GM12891 (cell line): Measurements from ENCODE around the gene TENM3.

ENCODE experiments used
- DNase-seq: peaks from one replicate; pipeline ENCODE4 v3.0.0; 2011; ENCODE audit warnings: low spot score; ENCODE audit not compliant: insufficient read length
- FAIRE-seq: peaks from 2 replicates; lab custom pipeline; 2011; peaks lifted over from hg19 to GRCh38; lab: Jason Lieb, UNC
- PAX5 ChIP-seq: IDR thresholded peaks from 2 replicates; pipeline ENCODE4 v1.6.1; 2011; ENCODE audit warnings: low read length, moderate library complexity, mild to moderate bottlenecking; ENCODE audit not compliant: insufficient read depth, severe bottlenecking
- POLR2A ChIP-seq: IDR thresholded peaks from 2 replicates; pipeline ENCODE4 v1.6.1; 2011; ENCODE audit warnings: low read depth, low read length, control low read depth
- POLR2AphosphoS5 ChIP-seq: IDR thresholded peaks from 2 replicates; pipeline ENCODE4 v1.6.1; 2011; ENCODE audit warnings: low read depth, low read length, control low read depth
- POU2F2 ChIP-seq: IDR thresholded peaks from 2 replicates; pipeline ENCODE4 v1.6.1; 2011; ENCODE audit warnings: low read depth, mild to moderate bottlenecking, control low read depth, low read length, moderate library complexity
- SPI1 ChIP-seq: IDR thresholded peaks from 2 replicates; pipeline ENCODE4 v1.6.1; 2011; ENCODE audit warnings: low read depth, low read length, control low read depth
- TAF1 ChIP-seq: IDR thresholded peaks from 2 replicates; pipeline ENCODE4 v1.6.1; 2011; ENCODE audit warnings: low read depth, low read length, control low read depth

The TENM3 gene

DNA sequence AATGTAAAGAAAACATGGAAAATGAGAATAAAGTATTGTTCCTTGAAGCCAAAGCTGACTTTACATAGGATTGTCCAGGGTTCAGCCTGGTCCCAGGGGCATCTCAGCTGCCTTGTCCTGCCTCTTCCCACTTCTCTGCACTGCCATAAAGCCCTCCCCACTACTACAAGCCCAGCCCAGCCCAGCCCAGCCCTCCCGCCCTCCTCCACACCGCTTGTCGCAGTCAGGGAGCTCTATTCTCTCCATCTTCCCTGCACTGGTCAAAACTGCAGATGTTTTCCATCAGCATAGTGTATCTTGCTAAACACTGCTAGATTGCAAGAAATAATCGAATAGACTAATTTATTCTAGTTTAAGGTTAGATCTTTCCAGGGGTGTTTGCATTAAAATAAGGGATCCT, 100.3 kb downstream of the TENM3 start:
- TF ChIP-seq POU2F2 (no peak), SPI1 (no peak), PAX5 (no peak), POLR2AphosphoS5 (no peak), TAF1 (no peak), POLR2A (no peak)
- DNase-seq (no peak), FAIRE-seq (no peak)

DNA sequence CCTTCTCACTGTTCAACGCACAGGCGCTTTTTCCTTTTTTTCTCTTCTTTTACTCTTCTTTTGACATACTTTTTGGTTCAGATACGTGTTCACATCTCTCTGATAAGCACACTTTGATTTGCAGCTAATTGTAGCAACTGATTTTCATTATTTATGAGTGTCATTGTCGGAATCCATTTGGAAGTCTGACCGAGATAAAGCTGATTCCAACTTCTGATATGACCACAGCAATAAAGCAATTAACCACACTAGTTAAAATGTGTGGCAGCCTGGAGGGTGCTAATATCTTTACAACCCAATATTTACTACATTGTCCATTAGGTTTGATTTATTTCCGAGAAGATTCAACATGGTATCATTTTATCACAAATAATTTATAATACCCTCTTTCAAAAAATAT, 101.8 kb downstream of the TENM3 start:
- TF ChIP-seq POU2F2 (no peak), TAF1 (no peak), PAX5 (no peak), SPI1 (no peak), POLR2AphosphoS5 (no peak), POLR2A (no peak)
- no peak for FAIRE-seq

GRCh38 chr4:182346250-182346649, 103.0 kb downstream of the TENM3 start:
- no peak for TF ChIP-seq POLR2AphosphoS5
- no peak for TF ChIP-seq POLR2A
- TF ChIP-seq SPI1 = no peak
- no peak for TF ChIP-seq TAF1
- no peak for TF ChIP-seq POU2F2
- TF ChIP-seq PAX5 = no peak
- FAIRE-seq (no peak), DNase-seq (no peak)

More for the DNA sequence above, 101.8 kb downstream of the TENM3 start:
- no peak for DNase-seq

GRCh38 chr4:182346675-182347375, 103.6 kb downstream of the TENM3 start:
- FAIRE-seq (no peak), DNase-seq (no peak)
- TF ChIP-seq SPI1 (no peak), PAX5 (no peak), POU2F2 (no peak), POLR2AphosphoS5 (no peak), POLR2A (no peak), TAF1 (no peak)

GRCh38 chr4:182348779-182349326, 105.7 kb downstream of the TENM3 start:
- TF ChIP-seq POLR2AphosphoS5 (no peak), POLR2A (no peak), POU2F2 (no peak), PAX5 (no peak), SPI1 (no peak), TAF1 (no peak)
- FAIRE-seq = no peak
- no peak for DNase-seq

GRCh38 chr4:182350041-182350440, 106.8 kb downstream of the TENM3 start:
- TF ChIP-seq PAX5 = no peak
- no peak for TF ChIP-seq SPI1
- TF ChIP-seq POU2F2 = no peak
- TF ChIP-seq TAF1 = no peak
- TF ChIP-seq POLR2A = no peak
- no peak for TF ChIP-seq POLR2AphosphoS5
- DNase-seq = no peak
- FAIRE-seq = no peak

DNA sequence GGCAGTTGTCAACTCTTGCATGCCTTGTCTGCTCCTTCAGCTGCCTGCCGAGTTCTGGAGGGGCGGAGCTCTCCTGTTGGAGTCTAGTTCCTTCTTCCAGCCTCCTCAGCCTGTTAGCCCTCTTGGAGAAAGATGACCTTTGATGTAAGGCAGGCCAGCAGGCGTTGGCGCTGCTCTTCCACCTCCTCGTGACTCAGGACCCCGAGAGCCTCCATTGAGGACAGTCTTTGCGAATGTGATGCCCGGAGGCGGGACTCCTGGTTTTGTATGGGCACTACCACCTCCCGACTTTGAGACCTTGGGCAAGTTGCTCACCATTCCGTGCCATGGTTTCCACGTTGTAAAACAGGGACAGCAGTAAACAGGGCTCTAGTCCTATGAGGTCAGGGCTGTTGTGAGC, 108.3 kb downstream of the TENM3 start:
- no peak for FAIRE-seq
- DNase-seq = no peak
- TF ChIP-seq PAX5 = no peak
- no peak for TF ChIP-seq SPI1
- no peak for TF ChIP-seq POLR2AphosphoS5
- TF ChIP-seq POLR2A = no peak
- TF ChIP-seq POU2F2 = no peak
- TF ChIP-seq TAF1 = no peak

DNA sequence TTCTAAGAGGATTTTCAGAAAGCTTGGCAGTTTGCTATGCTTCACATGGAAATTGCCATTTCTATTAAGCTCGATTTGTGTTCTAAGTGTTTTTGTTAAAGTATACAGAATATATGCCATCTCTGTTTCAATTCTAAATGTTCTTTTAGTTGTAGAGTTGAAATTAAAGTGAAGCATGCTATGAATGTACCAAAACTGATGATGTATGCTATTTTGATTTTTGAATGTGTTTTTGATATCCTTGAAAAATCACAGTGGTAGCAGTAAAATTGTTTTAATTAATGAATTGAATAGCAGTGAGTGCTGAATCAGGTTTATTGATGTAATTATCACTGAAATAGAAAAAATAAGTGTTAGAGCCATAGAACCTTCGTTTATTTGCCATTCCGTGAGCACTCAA, 110.9 kb downstream of the TENM3 start:
- TF ChIP-seq POLR2A (no peak), PAX5 (no peak)
- DNase-seq = no peak
- no peak for FAIRE-seq

DNA sequence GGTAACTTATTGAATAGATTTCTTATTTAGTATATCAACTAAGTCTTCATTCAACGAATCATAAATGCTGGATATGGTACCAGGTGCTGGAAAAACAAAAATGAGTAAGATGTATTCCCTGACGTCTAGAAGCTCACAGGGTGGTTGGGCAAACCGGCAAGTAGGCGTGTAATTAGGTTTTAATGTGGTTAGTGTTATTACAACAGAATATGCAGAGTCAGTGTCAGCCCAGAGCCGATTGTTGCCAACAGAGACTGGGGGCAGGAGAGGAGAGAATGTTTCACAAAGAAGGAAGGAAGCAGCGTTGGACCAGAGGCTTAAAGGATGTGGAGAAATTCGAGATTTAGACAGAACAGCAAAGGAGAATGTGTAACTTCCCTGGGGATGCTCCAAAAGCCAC, 111.7 kb downstream of the TENM3 start:
- no peak for TF ChIP-seq PAX5
- TF ChIP-seq SPI1 = no peak
- TF ChIP-seq POU2F2 = no peak
- TF ChIP-seq POLR2A = no peak
- no peak for TF ChIP-seq TAF1
- FAIRE-seq (no peak), DNase-seq (no peak)

DNA sequence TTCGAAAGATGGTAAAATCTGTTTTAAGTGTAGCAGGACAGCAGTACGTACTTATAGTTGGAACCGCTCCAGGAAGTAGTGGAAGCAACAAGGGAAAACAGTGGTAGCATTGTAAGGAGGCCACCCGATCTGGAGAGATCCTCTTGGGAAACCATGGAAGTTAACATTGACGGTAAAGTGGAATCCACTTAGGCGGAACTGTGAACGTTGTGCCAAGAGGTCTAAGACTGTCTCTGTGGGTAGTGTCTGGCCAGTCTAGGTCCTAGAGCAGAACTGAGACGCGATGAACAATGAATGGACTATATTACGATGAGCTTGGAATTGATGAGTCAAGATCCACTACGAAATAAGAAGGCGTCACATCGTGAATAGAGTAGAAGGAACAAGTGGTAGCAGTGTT, 124.0 kb downstream of the TENM3 start:
- TF ChIP-seq PAX5 (no peak), POLR2A (no peak), POLR2AphosphoS5 (no peak), POU2F2 (no peak), SPI1 (no peak)
- DNase-seq = no peak
- no peak for FAIRE-seq

DNA sequence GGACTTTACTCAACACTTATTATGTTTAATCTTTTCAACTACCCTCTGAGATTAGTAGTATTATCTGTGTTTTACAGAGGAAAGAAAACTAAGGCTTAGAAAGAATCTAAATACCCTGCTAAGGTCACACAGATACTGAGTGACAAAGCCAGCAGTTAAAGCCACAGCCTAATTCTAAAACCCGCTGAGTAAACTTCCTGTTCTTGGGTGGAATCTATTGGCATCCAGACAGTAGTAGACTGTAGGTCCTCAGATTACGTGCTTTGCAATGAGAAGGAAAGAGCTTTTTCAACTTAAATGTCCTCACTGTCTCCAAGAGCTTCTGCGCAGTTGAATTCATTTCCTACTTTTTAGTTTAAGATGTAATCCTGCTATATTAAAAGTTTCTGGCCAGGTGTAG, 126.0 kb downstream of the TENM3 start:
- no peak for TF ChIP-seq POLR2A
- no peak for TF ChIP-seq TAF1
- no peak for TF ChIP-seq POLR2AphosphoS5
- TF ChIP-seq SPI1 = no peak
- TF ChIP-seq POU2F2 = no peak
- no peak for TF ChIP-seq PAX5
- no peak for DNase-seq
- no peak for FAIRE-seq
